ENCODE data around the gene GBP1.
"Not testable (repeated sequence)": the region's sequence is repeated elsewhere in the genome, so short reads cannot be mapped to it uniquely, and the experiment has no call there.

Gene GBP1

GRCh38 chr1:89040315-89040626 lies 24.7 kb downstream of the GBP1 start:
- Histone ChIP-seq H3K79me1 (ENCODE audit: low read length) (no peaks in the 10 kb centered on the region), H3K27ac (ENCODE audit: low read depth, low read length) (no peak overlapping the region), H3K36me3 (ENCODE audit: control insufficient read depth in 1 of 2, insufficient read depth in 2 of 2, low read length in 2 of 2) (no peaks in the 10 kb centered on the region), H3K9ac (ENCODE audit: low read length) (no peak overlapping the region), H3K9me3 (ENCODE audit: insufficient read depth, low read depth, low read length) (peaks cover 4% of the 10 kb centered on the region), H3K4me3 (ENCODE audit: low read depth, low read length) (no peak overlapping the region), H2BK12ac (ENCODE audit: low read length) (no peak overlapping the region), H4K8ac (ENCODE audit: low read depth, low read length) (no peak overlapping the region), H3K4ac (ENCODE audit: low read depth, low read length) (no peak overlapping the region), H2BK120ac (ENCODE audit: insufficient read depth, low read length, poor library complexity) (no peak overlapping the region), H4K91ac (ENCODE audit: low read depth, low read length) (no peak overlapping the region), H3K79me2 (ENCODE audit: control insufficient read depth, insufficient read depth, low read length, poor library complexity) (peaks cover 2% of the 10 kb centered on the region), H2AFZ (ENCODE audit: insufficient read depth, low read length, poor library complexity) (no peak overlapping the region), H3K18ac (ENCODE audit: low read length) (no peak overlapping the region), H3K4me2 (ENCODE audit: low read length) (no peak overlapping the region), H3K14ac (ENCODE audit: low read length) (no peak overlapping the region), H3K23ac (ENCODE audit: low read length) (no peak overlapping the region), H2BK5ac (ENCODE audit: low read depth, low read length, poor library complexity) (no peak overlapping the region), H3K4me1 (ENCODE audit: control insufficient read depth in 1 of 2, insufficient read depth in 2 of 2, low read length in 2 of 2) (no peaks in the 10 kb centered on the region), H2AK5ac (ENCODE audit: low read length) (no peak overlapping the region), H3K27me3 (ENCODE audit: insufficient read depth, low read length) (no peaks in the 10 kb centered on the region), H4K12ac (ENCODE audit: low read depth, low read length) (no peak overlapping the region)
- no CpG with 5 or more reads among the region's 1 CpG for WGBS (ENCODE audit: extremely low coverage, insufficient coverage, insufficient read length)
- no peak for DNase-seq

GRCh38 chr1:89037186-89037585 lies 27.8 kb downstream of the GBP1 start:
- Histone ChIP-seq H3K18ac (ENCODE audit: low read length) (no peak overlapping the region), H2BK5ac (ENCODE audit: low read depth, low read length, poor library complexity) (no peak overlapping the region)
- no CpG with 5 or more reads among the region's 1 CpG for WGBS (ENCODE audit: extremely low coverage, insufficient coverage, insufficient read length)

GRCh38 chr1:89035080-89035479 lies 29.9 kb downstream of the GBP1 start:
- no peak overlapping the region for H3K27ac ChIP-seq (ENCODE audit: low read depth, low read length)

More at GRCh38 chr1:89037186-89037585, 27.8 kb downstream of the GBP1 start:
- H2BK12ac ChIP-seq (ENCODE audit: low read length): no peak overlapping the region
- H2AK5ac ChIP-seq (ENCODE audit: low read length): no peak overlapping the region
- no peak for DNase-seq
- H3K79me2 ChIP-seq (ENCODE audit: control insufficient read depth, insufficient read depth, low read length, poor library complexity): no peaks in the 10 kb centered on the region
- H3K27me3 ChIP-seq (ENCODE audit: insufficient read depth, low read length): no peaks in the 10 kb centered on the region
- H2BK120ac ChIP-seq (ENCODE audit: insufficient read depth, low read length, poor library complexity): no peak overlapping the region
- H3K4me3 ChIP-seq (ENCODE audit: low read depth, low read length): no peak overlapping the region
- H4K8ac ChIP-seq (ENCODE audit: low read depth, low read length): no peak overlapping the region
- no peaks in the 10 kb centered on the region for H3K79me1 ChIP-seq (ENCODE audit: low read length)
- no peak overlapping the region for H3K9ac ChIP-seq (ENCODE audit: low read length)
- no peak overlapping the region for H3K4me2 ChIP-seq (ENCODE audit: low read length)
- no peak overlapping the region for H4K91ac ChIP-seq (ENCODE audit: low read depth, low read length)
- H3K36me3 ChIP-seq (ENCODE audit: control insufficient read depth in 1 of 2, insufficient read depth in 2 of 2, low read length in 2 of 2): no peaks in the 10 kb centered on the region
- no peak overlapping the region for H4K12ac ChIP-seq (ENCODE audit: low read depth, low read length)
- peaks cover 5% of the 10 kb centered on the region for H3K9me3 ChIP-seq (ENCODE audit: insufficient read depth, low read depth, low read length)
- no peak overlapping the region for H3K14ac ChIP-seq (ENCODE audit: low read length)
- no peak overlapping the region for H3K4ac ChIP-seq (ENCODE audit: low read depth, low read length)
- H3K23ac ChIP-seq (ENCODE audit: low read length): no peak overlapping the region
- no peak overlapping the region for H3K27ac ChIP-seq (ENCODE audit: low read depth, low read length)
- H3K4me1 ChIP-seq (ENCODE audit: control insufficient read depth in 1 of 2, insufficient read depth in 2 of 2, low read length in 2 of 2): no peaks in the 10 kb centered on the region
- H2AFZ ChIP-seq (ENCODE audit: insufficient read depth, low read length, poor library complexity): no peak overlapping the region

GRCh38 chr1:89034004-89034403 lies 31.0 kb downstream of the GBP1 start:
- not testable (repeated sequence) for H3K4me1 ChIP-seq (ENCODE audit: control insufficient read depth in 1 of 2, insufficient read depth in 2 of 2, low read length in 2 of 2)
- no CpG with 5 or more reads among the region's 5 CpGs for WGBS (ENCODE audit: extremely low coverage, insufficient coverage, insufficient read length)

More at GRCh38 chr1:89035080-89035479, 29.9 kb downstream of the GBP1 start:
- Histone ChIP-seq H3K14ac (ENCODE audit: low read length) (no peak overlapping the region), H4K12ac (ENCODE audit: low read depth, low read length) (no peak overlapping the region), H3K4me3 (ENCODE audit: low read depth, low read length) (no peak overlapping the region), H3K4me2 (ENCODE audit: low read length) (no peak overlapping the region), H4K8ac (ENCODE audit: low read depth, low read length) (no peak overlapping the region), H3K9ac (ENCODE audit: low read length) (no peak overlapping the region), H3K18ac (ENCODE audit: low read length) (no peak overlapping the region), H3K27me3 (ENCODE audit: insufficient read depth, low read length) (no peaks in the 10 kb centered on the region), H3K36me3 (ENCODE audit: control insufficient read depth in 1 of 2, insufficient read depth in 2 of 2, low read length in 2 of 2) (no peaks in the 10 kb centered on the region), H3K79me2 (ENCODE audit: control insufficient read depth, insufficient read depth, low read length, poor library complexity) (no peaks in the 10 kb centered on the region), H2AFZ (ENCODE audit: insufficient read depth, low read length, poor library complexity) (no peak overlapping the region), H2AK5ac (ENCODE audit: low read length) (no peak overlapping the region), H2BK120ac (ENCODE audit: insufficient read depth, low read length, poor library complexity) (no peak overlapping the region), H3K9me3 (ENCODE audit: insufficient read depth, low read depth, low read length) (peaks cover 5% of the 10 kb centered on the region), H3K79me1 (ENCODE audit: low read length) (no peaks in the 10 kb centered on the region), H3K23ac (ENCODE audit: low read length) (no peak overlapping the region), H3K4ac (ENCODE audit: low read depth, low read length) (no peak overlapping the region), H2BK5ac (ENCODE audit: low read depth, low read length, poor library complexity) (no peak overlapping the region), H3K4me1 (ENCODE audit: control insufficient read depth in 1 of 2, insufficient read depth in 2 of 2, low read length in 2 of 2) (no peaks in the 10 kb centered on the region), H4K91ac (ENCODE audit: low read depth, low read length) (no peak overlapping the region), H2BK12ac (ENCODE audit: low read length) (no peak overlapping the region)
- DNase-seq: no peak
- no CpG with 5 or more reads among the region's 1 CpG for WGBS (ENCODE audit: extremely low coverage, insufficient coverage, insufficient read length)

More at GRCh38 chr1:89034004-89034403, 31.0 kb downstream of the GBP1 start:
- not testable (repeated sequence) for H4K91ac ChIP-seq (ENCODE audit: low read depth, low read length); H3K9ac ChIP-seq (ENCODE audit: low read length); H3K14ac ChIP-seq (ENCODE audit: low read length); H3K4ac ChIP-seq (ENCODE audit: low read depth, low read length); H4K12ac ChIP-seq (ENCODE audit: low read depth, low read length); H4K8ac ChIP-seq (ENCODE audit: low read depth, low read length); H2BK120ac ChIP-seq (ENCODE audit: insufficient read depth, low read length, poor library complexity); H3K27me3 ChIP-seq (ENCODE audit: insufficient read depth, low read length); H2BK5ac ChIP-seq (ENCODE audit: low read depth, low read length, poor library complexity); H3K79me1 ChIP-seq (ENCODE audit: low read length); H3K27ac ChIP-seq (ENCODE audit: low read depth, low read length); H3K36me3 ChIP-seq (ENCODE audit: control insufficient read depth in 1 of 2, insufficient read depth in 2 of 2, low read length in 2 of 2); H2BK12ac ChIP-seq (ENCODE audit: low read length); H2AFZ ChIP-seq (ENCODE audit: insufficient read depth, low read length, poor library complexity); H2AK5ac ChIP-seq (ENCODE audit: low read length); H3K79me2 ChIP-seq (ENCODE audit: control insufficient read depth, insufficient read depth, low read length, poor library complexity); H3K4me3 ChIP-seq (ENCODE audit: low read depth, low read length); H3K23ac ChIP-seq (ENCODE audit: low read length); H3K18ac ChIP-seq (ENCODE audit: low read length); DNase-seq; H3K4me2 ChIP-seq (ENCODE audit: low read length); H3K9me3 ChIP-seq (ENCODE audit: insufficient read depth, low read depth, low read length)
